Lung (tissue), 12 donors: ENCODE results near the gene PIAS4. TPM values are rescaled to one million over a fixed set of nuclear protein-coding genes. Genes with fewer than 3 reads are reported as not detected.

Source experiments
- ATAC-seq: fragments of 200-7000 bp; cut with Tn5 transposase; one replicate; pipeline ENCODE4 v1.9.1; 2020; ENCODE audit warnings: moderate number of reproducible peaks; ENCODE audit not compliant: insufficient read depth, low FRiP score
- DNase-seq, 3 donors: peaks; one replicate each; pipeline ENCODE4 v3.0.0-alpha.2; 2013 to 2017
- H3K27ac ChIP-seq, 2 donors: one replicate each; pipeline ENCODE4 v1.5.1; 2013; ENCODE audit warnings: mild to moderate bottlenecking in 2 of 2, moderate library complexity in 2 of 2, control low read depth in 1 of 2, inconsistent platforms in 1 of 2, low read depth in 1 of 2, low read length in 1 of 2
- H3K27me3 ChIP-seq, 3 donors: one replicate each; pipeline ENCODE4 v1.5.1; 2013; ENCODE audit warnings: low read length in 2 of 3; ENCODE audit not compliant: control insufficient read depth in 3 of 3, insufficient read depth in 3 of 3
- H3K36me3 ChIP-seq, 4 donors: one replicate each; pipeline ENCODE4 v1.5.1; 2013; ENCODE audit warnings: low read length in 4 of 4, mild to moderate bottlenecking in 1 of 4, moderate library complexity in 1 of 4; ENCODE audit not compliant: control insufficient read depth in 4 of 4, insufficient read depth in 4 of 4
- H3K4me1 ChIP-seq, 5 donors: one replicate each; pipeline ENCODE4 v1.5.1; 2013; ENCODE audit warnings: low read length in 5 of 5, mild to moderate bottlenecking in 2 of 5, moderate library complexity in 1 of 5; ENCODE audit not compliant: control insufficient read depth in 5 of 5, insufficient read depth in 5 of 5
- H3K4me3 ChIP-seq: one replicate; pipeline ENCODE4 v1.5.1; 2013; ENCODE audit warnings: mild to moderate bottlenecking, control low read depth, moderate library complexity
- H3K9ac ChIP-seq, 2 donors: one replicate each; pipeline ENCODE4 v1.5.1; 2013; ENCODE audit warnings: low read length in 2 of 2, control low read depth in 1 of 2; ENCODE audit not compliant: insufficient read depth in 1 of 2
- H3K9me3 ChIP-seq, 4 donors: one replicate each; pipeline ENCODE4 v1.5.1; 2013; ENCODE audit warnings: low read length in 3 of 4, mild to moderate bottlenecking in 1 of 4, moderate library complexity in 1 of 4; ENCODE audit not compliant: control insufficient read depth in 4 of 4, insufficient read depth in 3 of 4
- CTCF ChIP-seq: IDR thresholded peaks from 2 replicates; pipeline ENCODE4 v1.5.1; 2012; ENCODE audit warnings: mild to moderate bottlenecking; ENCODE audit errors: control extremely low read depth, extremely low read depth
- WGBS, 2 donors: extraction: QIAGEN DNeasy Blood & Tissue Kit; methylation state at CpG; one replicate each; pipeline ENCODE4 v1.1.7; 2013; 5-methylcytosine and 5-hydroxymethylcytosine counted together
- polyA plus RNA-seq, 2 donors: library from polyadenylated mRNA; stranded (reverse); fragments of 200-250 nt; gene quantifications; one replicate each; pipeline ENCODE4 v1.2.1, GENCODE V29; 2013
- total RNA-seq, 2 donors: library from RNA; depleted of rRNA in 1 of 2; stranded (reverse); fragments of >200 nt in 1 of 2; gene quantifications; one replicate each; pipeline ENCODE4 v1.2.1, GENCODE V29; 2014 to 2021
- donor health status: control.
- donor health status: control.
- donor health status: Bipolar disorder and iron deficiency.
- donor health status: healthy.
- donor health status: DM: yes; HTN: yes; CAD: no.

Gene PIAS4
- total and polyA plus RNA-seq, 4 donors: 9.9 to 46.2 (median 21.6) TPM

GRCh38 chr19:4012092-4012974, 4.8 kb downstream of the PIAS4 start:
- Histone ChIP-seq H3K27ac (no peak overlapping the region), H3K27me3 (no peaks in the 10 kb centered on the region), H3K9me3 (no peaks in the 10 kb centered on the region), H3K9ac (no peak overlapping the region), H3K4me3 (no peak overlapping the region), H3K36me3 (peaks cover 0 to 43% (median 11%) of the 10 kb centered on the region in 4 donors), H3K4me1 (peaks cover 9 to 41% (median 19%) of the 10 kb centered on the region in 5 donors)
- TF ChIP-seq CTCF: no peak
- 79 to 87% methylated on average over 25 to 27 of the region's 27 CpGs for WGBS, 2 donors
- ATAC-seq (no peak), DNase-seq (no peak)

- peaks cover 0 to 44% (median 11%) of the 10 kb centered on the region in 4 donors for H3K36me3 ChIP-seq
- 96 to 98% methylated on average over 33 of the region's 33 CpGs for WGBS, 2 donors
- no peaks in the 10 kb centered on the region for H3K9me3 ChIP-seq
- H3K4me3 ChIP-seq: no peak overlapping the region
- DNase-seq: no peak
- no peak for TF ChIP-seq CTCF
- H3K27ac ChIP-seq: no peak overlapping the region
- ATAC-seq: no peak
- H3K4me1 ChIP-seq: peaks cover 9 to 41% (median 19%) of the 10 kb centered on the region in 5 donors
- no peaks in the 10 kb centered on the region for H3K27me3 ChIP-seq
- no peak overlapping the region for H3K9ac ChIP-seq
Measured at GRCh38 chr19:4012975-4013634, 5.6 kb downstream of the PIAS4 start.

GRCh38 chr19:4013886-4014540, 6.5 kb downstream of the PIAS4 start:
- Histone ChIP-seq H3K9me3 (no peaks in the 10 kb centered on the region), H3K27me3 (no peaks in the 10 kb centered on the region), H3K4me1 (peaks cover 1 to 32% (median 14%) of the 10 kb centered on the region in 5 donors), H3K4me3 (no peak overlapping the region), H3K27ac (no peak overlapping the region), H3K36me3 (peaks cover 0 to 48% (median 11%) of the 10 kb centered on the region in 4 donors), H3K9ac (no peak overlapping the region)
- no peak for TF ChIP-seq CTCF
- WGBS, 2 donors: 92 to 94% methylated on average over 20 of the region's 20 CpGs
- ATAC-seq (peak; percentile 15), DNase-seq (no peak)
